ENCODE data around the gene DCK.
A peak's percentile ranks its signal among the peaks of the same experiment; 100 is the strongest.
"Not testable (repeated sequence)": the region's sequence is repeated elsewhere in the genome, so short reads cannot be mapped to it uniquely, and the experiment has no call there.

DCK gene

DNA sequence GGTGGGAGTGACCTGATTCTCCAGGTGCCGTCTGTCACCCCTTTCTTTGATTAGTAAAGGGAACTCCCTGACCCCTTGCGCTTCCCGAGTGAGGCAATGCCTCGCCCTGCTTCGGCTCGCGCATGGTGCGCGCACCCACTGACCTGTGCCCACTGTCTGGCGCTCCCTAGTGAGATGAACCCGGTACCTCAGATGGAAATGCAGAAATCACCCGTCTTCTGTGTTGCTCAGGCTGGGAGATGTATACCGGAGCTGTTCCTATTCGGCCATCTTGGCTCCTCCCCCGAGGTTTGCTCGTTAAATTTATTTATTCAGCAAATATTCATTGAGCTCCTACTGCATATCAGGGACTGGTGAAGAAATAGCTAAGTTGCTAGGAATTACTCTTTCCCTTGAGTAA, 66.1 kb downstream of the DCK start:
- FAIRE-seq = not testable (repeated sequence)
- peak; percentile 26 for DNase-seq (ENCODE audit: low spot score)

DNA sequence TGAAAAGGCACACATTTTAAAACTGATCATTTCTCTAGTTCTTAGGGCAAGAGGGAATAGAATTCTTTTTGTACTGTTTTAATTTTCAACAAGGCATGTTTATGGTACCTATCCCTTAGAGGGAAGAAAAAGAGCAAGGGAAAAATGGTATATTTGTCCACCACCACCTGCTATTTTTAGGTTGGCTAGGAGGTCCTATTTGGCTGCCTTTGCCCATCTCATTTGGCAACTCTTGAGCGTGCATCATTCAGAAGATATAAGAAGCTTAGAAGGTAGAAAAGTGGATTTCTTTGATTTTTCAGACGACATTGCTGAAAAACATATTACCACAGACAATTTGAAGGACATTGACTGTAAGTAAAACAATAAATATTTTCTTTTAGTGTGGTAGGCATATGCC, 69.0 kb downstream of the DCK start:
- DNase-seq (ENCODE audit: low spot score) = no peak
- FAIRE-seq = no peak

DNA sequence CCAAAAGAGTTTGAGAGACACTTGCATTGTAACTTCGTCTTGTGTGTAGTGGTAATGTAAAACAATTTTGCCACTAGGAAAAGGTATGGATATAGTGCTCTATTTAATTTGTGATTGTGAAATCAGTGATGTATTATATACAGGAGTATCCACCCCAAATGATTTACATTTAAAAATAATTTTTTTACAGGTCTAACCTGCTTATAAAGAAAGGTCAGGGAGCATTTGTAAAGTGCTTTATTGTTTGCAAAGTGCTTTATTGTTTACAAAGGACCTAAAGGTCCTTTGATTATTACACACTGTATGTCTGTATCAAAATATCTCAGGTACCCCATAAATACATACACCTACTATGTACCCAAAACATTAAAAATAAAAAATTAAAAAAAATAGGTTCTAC, 70.3 kb downstream of the DCK start:
- DNase-seq (ENCODE audit: low spot score) = no peak
- FAIRE-seq = no peak

DNA sequence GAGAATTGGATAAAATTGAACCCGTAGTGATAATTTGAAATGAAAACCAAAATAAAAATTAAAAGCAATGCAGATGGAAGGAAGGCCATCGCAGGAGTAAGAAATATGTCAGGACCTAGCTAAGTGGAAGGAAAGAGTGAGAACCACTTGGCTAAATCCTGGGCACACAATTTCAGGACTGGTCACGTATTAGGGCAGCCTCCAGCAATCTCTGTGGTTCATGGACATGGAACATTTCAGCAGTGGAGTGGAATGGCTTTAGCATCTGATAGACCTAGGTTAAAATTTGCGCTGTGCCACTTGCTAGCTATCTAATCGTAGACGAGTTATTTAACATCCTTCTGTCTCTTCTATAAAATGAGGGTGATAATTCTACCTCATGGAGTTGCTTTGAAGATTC, 71.1 kb downstream of the DCK start:
- FAIRE-seq = no peak
- DNase-seq (ENCODE audit: low spot score) = no peak

DNA sequence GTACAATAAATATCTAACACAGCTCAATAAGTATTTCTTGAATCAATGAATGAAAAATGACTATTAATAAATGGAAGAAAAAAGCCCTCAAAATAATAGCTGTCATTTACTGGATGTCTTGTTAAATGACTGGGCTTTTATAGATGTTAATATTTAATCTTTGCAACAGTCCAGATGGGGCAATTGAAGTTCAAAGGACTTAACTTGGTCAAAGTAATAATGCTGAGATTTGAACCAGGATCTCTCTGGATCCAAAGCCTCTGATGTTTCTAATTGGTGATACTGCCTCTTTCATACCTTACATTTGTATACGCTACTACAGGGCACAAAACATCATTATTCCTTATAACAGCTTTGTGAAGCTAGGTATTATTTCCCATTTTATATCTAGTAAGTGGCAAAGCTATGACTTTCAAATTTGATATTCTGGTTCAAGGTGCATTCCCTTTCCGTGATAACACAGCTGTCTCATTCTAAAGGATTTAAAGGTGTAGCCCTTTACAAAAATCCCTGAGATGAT, 72.6 kb downstream of the DCK start:
- DNase-seq (ENCODE audit: low spot score) (no peak), FAIRE-seq (no peak)

DNA sequence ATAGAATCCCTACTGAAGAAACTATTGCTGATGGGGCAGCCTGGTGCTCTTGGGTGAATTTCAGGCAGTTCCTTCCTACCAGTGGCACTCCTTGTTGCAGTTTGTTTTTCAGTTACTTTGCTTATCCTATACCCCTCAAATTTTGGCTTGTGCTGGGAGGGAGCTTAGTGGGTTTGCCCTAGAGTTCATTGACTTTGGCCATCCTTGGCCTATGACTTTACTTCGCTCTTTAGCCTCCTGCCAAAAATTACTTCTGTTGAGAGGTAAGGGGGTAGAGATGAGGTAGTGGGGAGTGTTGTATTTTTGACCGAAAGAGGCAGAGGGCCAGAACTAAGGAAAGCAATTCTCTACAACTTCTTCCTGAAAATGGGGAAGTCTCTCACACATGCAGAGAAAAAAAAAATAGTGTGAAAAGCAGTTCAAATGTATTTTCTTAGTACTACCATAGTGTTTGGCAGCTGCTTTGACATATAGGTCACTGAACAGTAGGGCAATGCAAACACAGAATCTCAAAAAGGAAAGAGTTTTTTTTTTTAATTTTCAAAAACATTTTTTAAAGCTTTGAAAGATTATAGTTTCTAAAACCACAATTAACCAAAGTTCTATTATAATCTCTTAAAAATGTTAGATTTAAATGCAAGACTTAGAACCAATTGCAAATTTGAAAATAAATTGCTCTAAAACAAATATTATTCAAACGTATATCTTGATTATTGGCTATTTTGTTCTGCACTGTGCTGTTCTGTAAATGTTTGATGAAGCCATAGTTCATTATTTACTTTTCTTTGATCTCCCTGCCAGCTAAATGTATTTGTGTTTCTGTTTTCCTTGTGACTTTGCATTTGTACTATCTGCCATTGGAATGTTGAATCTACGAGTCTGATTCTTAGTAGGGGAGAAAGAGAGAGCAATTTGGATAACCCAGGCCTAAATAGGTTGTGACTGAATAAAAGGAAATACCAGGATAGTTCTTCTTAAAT, 73.6 kb downstream of the DCK start:
- no peak for DNase-seq (ENCODE audit: low spot score)
- no peak for FAIRE-seq

DNA sequence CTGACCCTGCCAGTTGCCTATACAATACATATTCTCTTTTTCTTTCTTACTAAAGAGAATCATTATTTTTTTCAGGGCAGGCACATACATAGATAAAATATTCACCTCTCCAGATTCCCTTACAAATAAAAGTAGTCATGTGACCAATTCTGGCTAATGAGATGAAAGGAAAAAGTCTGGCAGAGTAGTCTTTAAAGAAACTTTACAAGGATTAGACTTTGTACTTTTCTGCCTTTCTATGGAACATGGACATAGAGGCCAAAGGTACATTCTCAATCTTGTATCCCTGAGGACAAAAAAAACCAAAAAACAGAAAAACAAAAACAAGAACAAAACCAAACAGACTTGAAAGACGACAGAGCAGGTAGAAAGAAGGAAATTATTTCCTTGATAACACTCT, 75.6 kb downstream of the DCK start:
- FAIRE-seq = no peak

DNA sequence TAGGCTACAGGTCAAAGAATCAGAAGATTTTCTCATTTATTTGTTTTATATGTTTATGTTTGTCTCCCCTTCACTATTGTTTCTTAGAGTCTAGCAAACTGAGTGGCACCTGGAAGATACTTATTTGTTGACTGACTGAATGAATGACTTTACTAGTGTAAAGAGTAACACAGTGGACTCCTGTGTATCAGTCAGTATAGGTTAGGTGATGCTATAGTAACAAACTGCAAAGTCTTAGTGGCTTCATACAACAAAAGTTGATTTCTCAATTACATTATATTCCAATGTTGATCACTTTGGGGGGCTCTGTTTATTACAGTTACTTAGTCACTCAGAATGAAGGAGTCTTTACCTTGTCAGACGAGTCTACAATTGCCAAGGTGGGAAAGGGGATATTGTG, 76.6 kb downstream of the DCK start:
- DNase-seq (ENCODE audit: low spot score) (no peak), FAIRE-seq (no peak)

More for the DNA sequence above, 75.6 kb downstream of the DCK start:
- DNase-seq (ENCODE audit: low spot score) = no peak

DNA sequence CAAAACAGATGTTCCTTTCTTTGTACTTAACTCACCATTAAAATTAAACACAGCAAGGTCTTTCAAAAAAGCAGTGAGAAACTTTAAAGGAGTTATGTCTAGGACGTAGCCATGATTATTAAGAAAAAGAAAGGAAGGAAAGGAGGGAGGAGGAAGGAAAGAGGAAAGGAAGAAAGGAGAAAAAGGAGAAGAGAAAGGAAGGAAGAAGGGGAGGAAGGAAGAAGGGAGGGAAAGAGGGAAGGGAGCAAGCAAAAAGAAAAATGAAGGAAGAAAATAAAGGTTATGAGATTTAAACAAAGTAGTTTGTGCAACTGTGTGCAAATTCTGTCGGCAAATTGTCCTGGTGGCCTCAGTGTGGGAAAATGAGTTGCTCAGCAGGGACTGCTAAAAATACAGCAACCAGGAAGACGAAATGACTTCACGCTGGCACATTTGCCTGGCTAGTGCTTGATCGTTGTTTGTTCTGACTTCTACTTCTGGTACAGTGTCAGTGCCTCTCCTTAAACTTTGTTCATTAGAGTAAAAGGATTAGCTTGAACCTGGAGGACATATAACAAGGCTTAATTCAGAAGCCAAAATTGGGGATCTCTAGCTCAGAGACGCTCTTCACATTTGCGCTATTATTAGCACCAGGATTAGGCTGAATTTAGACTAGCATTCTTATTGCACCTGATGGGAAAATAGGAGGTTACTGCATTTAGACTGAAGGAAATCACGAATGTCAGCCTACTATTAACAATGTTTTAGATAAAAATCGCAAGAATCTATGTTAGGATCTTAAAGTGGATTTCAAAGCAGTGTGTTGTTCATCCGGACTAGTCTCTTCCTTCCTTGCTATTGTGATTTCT, 81.2 kb downstream of the DCK start:
- FAIRE-seq (no peak), DNase-seq (ENCODE audit: low spot score) (no peak)
